Measurements from ENCODE around the gene SLC2A11.

- TF ChIP-seq YY1 (IDR thresholded peaks at IDR 0.05; ENCODE audit: insufficient read depth, insufficient read length) (no peak), SUZ12 (IDR thresholded peaks at IDR 0.05; ENCODE audit: extremely low read depth, insufficient read depth, insufficient read length) (no peak), ZNF274 (IDR thresholded peaks at IDR 0.05; ENCODE audit: low read depth, low read length) (no peak)
Observed at GRCh38 chr22:23816156-23816976, 41.3 kb upstream of the SLC2A11 start.
